ENCODE measurements around the gene PLA2G4D. TPM values are rescaled to one million over a fixed set of nuclear protein-coding genes. Genes with fewer than 3 reads are reported as not detected.

Gene PLA2G4D
- total RNA-seq, 4 donors from 2014 or later: not detected

DNA sequence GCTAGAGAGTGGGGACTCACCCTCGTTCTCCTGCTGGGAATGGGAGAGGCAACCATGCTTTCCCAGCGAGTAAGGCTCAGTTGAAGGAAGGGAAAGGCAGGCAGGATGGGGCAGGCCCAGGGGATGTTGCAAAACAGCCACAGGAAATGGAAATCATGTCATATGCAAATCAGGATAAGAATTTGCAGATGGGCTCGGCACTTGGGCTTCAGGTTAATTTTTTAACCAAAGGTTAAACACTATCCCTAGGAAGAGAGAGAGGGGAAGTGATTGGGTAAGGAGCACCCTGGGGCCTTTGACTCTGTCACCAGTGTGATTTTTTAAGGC is 59.0 kb downstream of the PLA2G4D start:
- DNase-seq: peak in 1 of 3 donors; percentile 32
- no peak overlapping the region for H3K27ac ChIP-seq

DNA sequence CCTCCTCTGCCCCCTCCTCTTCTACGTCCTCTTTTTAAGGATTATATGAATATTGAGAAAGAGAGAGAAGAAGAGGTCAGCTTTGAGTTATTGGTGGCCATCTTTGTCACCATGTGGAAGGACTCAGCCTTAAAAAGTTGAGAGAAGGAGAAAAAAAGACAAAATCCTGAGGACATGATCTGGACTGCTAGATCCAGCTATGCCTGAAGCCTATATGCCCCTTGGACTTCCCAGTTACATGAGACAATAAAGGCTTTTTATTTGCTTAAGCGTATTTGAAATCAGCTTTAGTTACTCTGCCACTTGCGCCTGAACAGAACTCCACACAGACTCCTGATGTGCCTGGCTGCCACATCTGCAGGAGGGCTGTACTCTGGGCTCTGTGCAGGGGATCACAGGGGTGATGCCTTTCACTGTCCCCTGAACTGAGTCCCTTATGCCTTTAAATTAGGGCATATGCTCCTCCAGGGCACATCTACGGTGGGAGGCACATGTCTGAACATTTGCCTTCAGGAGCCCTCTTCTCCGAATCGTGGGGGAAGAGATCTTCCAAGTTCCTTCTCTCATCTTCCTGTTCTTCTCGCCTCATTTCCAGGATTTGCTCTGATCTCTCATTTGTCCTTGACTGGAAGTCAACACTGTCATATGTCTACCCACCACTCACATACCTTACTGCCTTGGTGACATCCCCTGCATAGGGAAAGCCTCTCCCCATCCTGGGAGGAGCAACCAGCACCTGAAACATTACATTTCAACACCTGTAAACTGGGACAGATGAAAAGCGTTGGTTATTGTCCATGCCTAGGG is 59.5 kb downstream of the PLA2G4D start:
- Histone ChIP-seq H3K4me1 (peaks cover 0 to 7% (median 0%) of the 10 kb centered on the region in 4 donors), H3K36me3 (no peaks in the 10 kb centered on the region), H3K27me3 (no peaks in the 10 kb centered on the region), H3K27ac (no peak overlapping the region), H3K9me3 (no peaks in the 10 kb centered on the region), H3K4me3 (no peak overlapping the region)
- TF ChIP-seq, protein P1, sequence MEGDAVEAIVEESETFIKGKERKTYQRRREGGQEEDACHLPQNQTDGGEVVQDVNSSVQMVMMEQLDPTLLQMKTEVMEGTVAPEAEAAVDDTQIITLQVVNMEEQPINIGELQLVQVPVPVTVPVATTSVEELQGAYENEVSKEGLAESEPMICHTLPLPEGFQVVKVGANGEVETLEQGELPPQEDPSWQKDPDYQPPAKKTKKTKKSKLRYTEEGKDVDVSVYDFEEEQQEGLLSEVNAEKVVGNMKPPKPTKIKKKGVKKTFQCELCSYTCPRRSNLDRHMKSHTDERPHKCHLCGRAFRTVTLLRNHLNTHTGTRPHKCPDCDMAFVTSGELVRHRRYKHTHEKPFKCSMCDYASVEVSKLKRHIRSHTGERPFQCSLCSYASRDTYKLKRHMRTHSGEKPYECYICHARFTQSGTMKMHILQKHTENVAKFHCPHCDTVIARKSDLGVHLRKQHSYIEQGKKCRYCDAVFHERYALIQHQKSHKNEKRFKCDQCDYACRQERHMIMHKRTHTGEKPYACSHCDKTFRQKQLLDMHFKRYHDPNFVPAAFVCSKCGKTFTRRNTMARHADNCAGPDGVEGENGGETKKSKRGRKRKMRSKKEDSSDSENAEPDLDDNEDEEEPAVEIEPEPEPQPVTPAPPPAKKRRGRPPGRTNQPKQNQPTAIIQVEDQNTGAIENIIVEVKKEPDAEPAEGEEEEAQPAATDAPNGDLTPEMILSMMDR (IDR thresholded peaks at IDR 0.05): no peak
- TF ChIP-seq POLR2A (IDR thresholded peaks at IDR 0.05): no peak
- no peak for DNase-seq

More for the DNA sequence above, 59.0 kb downstream of the PLA2G4D start:
- H3K27me3 ChIP-seq: no peaks in the 10 kb centered on the region
- H3K4me3 ChIP-seq: no peak overlapping the region
- no peaks in the 10 kb centered on the region for H3K36me3 ChIP-seq
- H3K4me1 ChIP-seq: peaks cover 0 to 7% (median 0%) of the 10 kb centered on the region in 4 donors
- H3K9me3 ChIP-seq: no peaks in the 10 kb centered on the region
- TF ChIP-seq, protein P1 (IDR thresholded peaks at IDR 0.05): no peak
- TF ChIP-seq POLR2A (IDR thresholded peaks at IDR 0.05): no peak

GRCh38 chr15:42033214-42033873 is 61.0 kb downstream of the PLA2G4D start:
- no peak for DNase-seq
- no peak for TF ChIP-seq POLR2A (IDR thresholded peaks at IDR 0.05)
- TF ChIP-seq, protein P1 (IDR thresholded peaks at IDR 0.05): no peak

DNA sequence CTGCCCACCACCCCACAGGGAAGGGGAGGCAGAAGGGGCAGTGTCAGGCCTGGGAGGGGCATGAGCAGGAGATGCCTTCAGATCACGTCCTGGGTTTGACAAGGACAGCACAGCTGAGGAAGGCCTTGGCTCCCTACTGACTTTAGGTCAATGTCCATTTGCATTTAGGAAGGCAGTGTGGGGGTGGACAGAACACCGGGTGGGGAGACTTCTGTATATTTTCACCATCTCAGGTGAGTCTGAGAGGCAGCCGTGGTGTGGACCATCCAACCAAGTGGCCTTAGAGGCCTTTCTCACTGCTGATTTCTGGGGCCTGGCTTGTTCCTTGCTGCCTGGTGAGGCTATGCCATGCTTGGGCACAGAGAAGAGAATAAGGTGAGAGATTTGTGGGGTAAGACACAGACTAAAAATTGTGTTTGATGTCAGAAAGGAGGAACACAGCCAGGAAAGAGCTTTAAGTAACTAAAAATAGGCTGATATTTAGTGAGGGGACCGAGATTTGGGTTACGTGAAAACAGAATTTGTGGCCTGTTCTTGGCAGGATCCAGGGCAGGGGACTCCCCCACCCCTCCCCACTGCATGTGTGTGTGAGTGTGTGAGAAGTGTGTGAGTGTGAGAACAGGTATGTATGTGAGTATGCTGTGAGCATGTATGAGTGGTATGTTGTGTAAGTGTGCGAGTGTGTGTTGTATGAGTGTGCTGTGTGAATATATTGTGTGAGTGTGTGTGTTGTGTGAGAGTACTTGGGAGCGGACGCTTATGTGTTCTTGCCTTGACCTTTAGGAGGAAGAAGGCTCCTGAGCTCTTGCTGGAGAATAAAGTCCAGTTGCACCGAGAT is 61.8 kb downstream of the PLA2G4D start:
- Histone ChIP-seq H3K36me3 (no peaks in the 10 kb centered on the region), H3K9me3 (no peaks in the 10 kb centered on the region), H3K4me1 (peaks cover 0 to 7% (median 0%) of the 10 kb centered on the region in 4 donors), H3K4me3 (no peak overlapping the region), H3K27ac (no peak overlapping the region), H3K27me3 (no peaks in the 10 kb centered on the region)
- DNase-seq: no peak
- TF ChIP-seq, protein P1 (IDR thresholded peaks at IDR 0.05): no peak
- TF ChIP-seq POLR2A (IDR thresholded peaks at IDR 0.05): no peak

More at GRCh38 chr15:42033214-42033873, 61.0 kb downstream of the PLA2G4D start:
- H3K4me3 ChIP-seq: no peak overlapping the region
- no peak overlapping the region for H3K27ac ChIP-seq
- no peaks in the 10 kb centered on the region for H3K36me3 ChIP-seq
- H3K27me3 ChIP-seq: no peaks in the 10 kb centered on the region
- peaks cover 0 to 7% (median 0%) of the 10 kb centered on the region in 4 donors for H3K4me1 ChIP-seq
- H3K9me3 ChIP-seq: no peaks in the 10 kb centered on the region

- Histone ChIP-seq H3K27ac (no peak overlapping the region), H3K4me1 (peaks cover 0 to 7% (median 0%) of the 10 kb centered on the region in 4 donors), H3K36me3 (no peaks in the 10 kb centered on the region), H3K9me3 (no peaks in the 10 kb centered on the region), H3K4me3 (no peak overlapping the region), H3K27me3 (no peaks in the 10 kb centered on the region)
- TF ChIP-seq POLR2A (IDR thresholded peaks at IDR 0.05): no peak
- TF ChIP-seq, protein P1 (IDR thresholded peaks at IDR 0.05): no peak
- DNase-seq: no peak
Observed at GRCh38 chr15:42031198-42031915, 63.0 kb downstream of the PLA2G4D start.
